Activated CD8-positive, alpha-beta memory T cell treated with anti-CD3 and anti-CD28 coated beads for 1 hour (primary cell): Measurements from ENCODE around the gene AMACR.
"Not testable (repeated sequence)": the region's sequence is repeated elsewhere in the genome, so short reads cannot be mapped to it uniquely, and the experiment has no call there.

Experiments used
- DNase-seq, 2 donors: peaks; one replicate each; pipeline ENCODE4 v3.0.0-alpha.2; 2020; ENCODE audit warnings: low read depth in 1 of 2; ENCODE audit errors: extremely low read depth in 1 of 2

AMACR gene

GRCh38 chr5:34038390-34038789 lies 30.5 kb upstream of the AMACR start:
- no peak for DNase-seq

DNA sequence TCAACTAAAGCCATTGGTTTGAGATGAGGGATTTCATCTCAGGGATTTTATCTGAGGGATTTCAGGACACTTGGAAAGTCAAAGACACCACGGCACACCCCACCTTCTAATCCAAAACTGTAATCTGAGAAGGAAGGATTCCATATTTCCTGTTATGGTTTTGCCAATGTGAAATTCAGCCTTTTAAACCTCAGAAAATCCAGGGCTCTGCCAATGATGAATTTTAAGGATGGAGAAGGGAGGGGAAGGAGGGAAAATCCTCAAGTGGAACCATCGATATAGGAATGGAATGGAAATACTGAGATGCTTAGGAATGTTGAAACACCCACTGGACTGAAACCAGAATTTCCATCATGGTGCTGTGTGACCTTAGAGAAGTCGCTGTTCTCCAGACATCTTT lies 29.9 kb upstream of the AMACR start:
- DNase-seq: no peak

- DNase-seq: no peak
These were observed 27.9 kb upstream of the AMACR start for GRCh38 chr5:34035756-34036155.

- DNase-seq: no peak
These were observed 26.9 kb upstream of the AMACR start for GRCh38 chr5:34034534-34035327.

GRCh38 chr5:34031966-34032365 lies 24.1 kb upstream of the AMACR start:
- DNase-seq: no peak

- no peak for DNase-seq
These were observed 23.3 kb upstream of the AMACR start for GRCh38 chr5:34031117-34031516.

- DNase-seq: not testable (repeated sequence)
These were observed 22.7 kb upstream of the AMACR start for GRCh38 chr5:34030585-34030984.

- no peak for DNase-seq
These were observed 22.2 kb upstream of the AMACR start for GRCh38 chr5:34030048-34030447.

GRCh38 chr5:34028349-34028748 lies 20.5 kb upstream of the AMACR start:
- DNase-seq: no peak

DNA sequence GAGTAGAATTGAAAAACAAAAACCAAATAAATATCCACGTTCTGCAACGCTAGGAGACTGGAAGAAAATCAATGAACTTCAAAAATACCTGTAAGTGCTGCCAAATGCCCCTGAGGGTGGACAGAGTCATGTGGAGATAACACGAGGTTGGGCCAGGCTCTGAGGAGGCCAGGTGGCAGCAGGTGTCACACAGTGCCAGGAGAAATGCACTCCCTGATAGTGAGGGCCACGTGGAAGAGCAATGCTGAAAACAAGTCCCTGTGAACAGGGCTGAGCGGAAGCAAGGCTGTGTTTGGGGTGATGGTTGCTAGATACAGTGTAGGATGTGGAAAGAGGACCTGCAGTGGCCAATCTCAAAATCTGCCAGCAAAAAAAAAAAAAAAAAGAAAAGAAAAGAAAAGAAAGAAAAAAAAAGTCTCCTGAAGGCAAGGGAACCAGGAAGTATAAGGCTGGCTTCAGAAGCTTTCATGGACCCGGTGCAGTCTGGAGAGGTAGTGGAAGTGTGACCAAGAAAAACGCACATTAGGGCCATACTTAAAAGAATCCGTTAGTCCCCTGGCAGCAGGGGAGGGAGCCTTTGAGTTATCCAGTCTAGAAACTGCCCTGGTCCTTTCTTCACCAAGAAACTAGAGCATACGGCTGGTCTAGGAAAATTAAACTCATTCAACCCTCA lies 18.4 kb upstream of the AMACR start:
- no peak for DNase-seq

- no peak for DNase-seq
These were observed 14.4 kb upstream of the AMACR start for GRCh38 chr5:34022121-34022705.

DNA sequence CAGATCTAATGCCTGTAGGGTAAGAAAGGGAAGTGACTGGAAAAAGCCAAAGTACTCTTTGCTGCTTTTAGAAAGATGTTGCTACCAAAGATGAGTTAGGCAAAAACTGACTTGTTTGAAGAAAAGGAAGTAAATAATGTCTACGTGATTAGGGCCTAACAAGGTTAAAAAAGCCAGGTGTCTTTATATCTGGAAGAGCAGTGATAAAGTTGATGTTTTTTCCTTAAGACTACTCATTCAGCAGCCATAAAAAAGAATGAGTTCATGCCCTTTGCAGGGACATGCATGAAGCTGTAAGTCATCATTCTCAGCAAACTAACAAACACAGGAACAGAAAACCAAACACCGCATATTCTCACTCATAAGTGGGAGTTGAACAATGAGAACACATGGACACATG lies 13.5 kb upstream of the AMACR start:
- no peak for DNase-seq

- DNase-seq: no peak
These were observed 12.9 kb upstream of the AMACR start for GRCh38 chr5:34020726-34021125.

- no peak for DNase-seq
These were observed 9.4 kb upstream of the AMACR start for GRCh38 chr5:34017254-34017653.

DNA sequence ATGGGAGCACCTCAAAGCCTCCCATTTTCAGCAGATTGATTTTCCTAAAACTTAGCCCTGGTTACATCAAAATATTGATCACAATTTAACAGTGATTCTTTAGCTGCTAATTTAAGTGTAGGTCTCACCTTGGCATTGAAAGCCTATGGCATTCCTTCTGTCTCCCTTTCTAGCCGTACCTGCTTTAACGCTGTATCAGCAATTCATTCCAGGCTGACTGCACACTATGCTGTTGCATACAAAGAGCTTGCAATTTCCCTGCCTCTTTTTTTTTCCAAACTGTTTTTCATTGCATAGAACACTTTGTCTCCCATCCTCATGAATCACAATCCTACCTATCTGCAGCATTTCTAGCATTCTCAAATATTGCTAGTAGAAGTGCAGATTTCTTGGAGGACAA lies 8.9 kb upstream of the AMACR start:
- DNase-seq: no peak

DNA sequence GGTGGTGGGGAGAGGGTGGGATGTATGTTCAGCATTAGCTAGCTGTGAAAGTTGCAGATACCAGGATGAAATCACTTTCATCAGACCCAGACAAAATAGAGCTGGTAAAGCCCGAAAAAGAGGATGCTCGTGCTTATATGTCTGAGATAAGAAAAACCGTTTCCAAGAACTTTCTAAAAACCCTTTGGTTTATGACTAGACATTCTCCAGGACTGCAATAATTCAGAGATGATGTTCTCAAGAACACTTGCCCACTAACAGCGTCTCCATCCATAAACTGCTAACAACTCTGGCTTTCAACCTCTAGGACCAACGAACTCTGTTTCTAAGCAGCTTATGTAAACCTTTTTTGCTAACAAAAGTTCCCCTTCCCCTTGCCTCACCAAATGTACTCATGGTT lies 8.4 kb upstream of the AMACR start:
- DNase-seq: no peak

- no peak for DNase-seq
These were observed 7.4 kb upstream of the AMACR start for GRCh38 chr5:34015120-34015822.

- no peak for DNase-seq
These were observed 6.8 kb upstream of the AMACR start for GRCh38 chr5:34014626-34015025.

DNA sequence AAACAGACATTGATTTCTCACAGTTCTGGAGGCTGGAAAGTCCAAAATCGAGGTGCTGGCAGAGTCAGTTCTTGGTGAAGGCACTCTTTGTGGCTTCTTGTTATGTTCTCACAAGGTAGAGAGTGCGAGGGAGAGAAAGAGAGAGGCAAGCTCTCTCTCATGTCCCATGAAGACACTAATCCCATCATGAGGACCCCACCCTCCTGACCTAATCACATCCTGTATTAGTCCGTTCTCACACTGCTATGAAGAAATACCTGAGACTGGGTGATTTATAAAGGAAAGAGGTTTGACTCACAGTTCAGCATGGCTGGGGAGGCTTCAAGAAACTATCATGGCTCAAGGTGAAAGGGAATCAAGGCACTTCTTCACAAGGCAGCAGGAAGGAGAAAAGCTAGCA lies 5.7 kb upstream of the AMACR start:
- DNase-seq: no peak

DNA sequence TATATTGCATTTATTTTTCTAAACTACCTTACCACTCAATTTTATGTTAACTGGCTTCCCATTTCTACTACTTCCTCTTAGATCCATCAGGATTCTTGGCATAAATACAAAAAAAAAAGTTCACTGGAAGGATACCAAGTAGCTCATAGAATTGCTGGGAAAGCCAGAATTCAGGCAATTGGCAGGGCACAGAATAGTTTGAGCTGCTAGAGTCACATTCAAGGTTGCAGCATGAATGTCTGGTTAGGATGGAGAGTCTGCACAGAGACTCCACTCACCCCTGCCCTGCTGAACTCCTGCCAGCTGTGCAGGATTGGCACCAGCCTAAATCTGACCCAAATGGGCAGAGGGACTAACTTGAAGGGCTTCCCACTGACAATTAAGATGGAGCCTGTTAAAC lies 4.9 kb upstream of the AMACR start:
- no peak for DNase-seq

DNA sequence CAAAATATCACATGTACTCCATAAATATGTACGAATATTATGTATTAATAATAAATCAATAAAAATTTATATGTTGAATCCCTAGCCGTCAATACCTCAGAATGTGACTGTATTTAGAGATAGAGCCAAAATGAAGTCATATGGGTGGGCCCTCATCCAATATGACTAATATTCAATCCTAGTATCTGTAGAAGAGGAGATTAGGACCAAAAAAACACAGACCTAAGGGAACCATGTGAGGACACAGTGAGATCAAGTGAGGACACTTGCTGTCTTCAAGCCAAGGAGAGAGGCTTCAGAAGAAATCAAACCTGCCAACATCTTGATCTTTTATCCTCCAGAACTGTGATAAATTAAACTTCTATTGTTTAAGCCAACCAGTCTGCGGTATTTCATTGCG lies 3.7 kb upstream of the AMACR start:
- DNase-seq: no peak

DNA sequence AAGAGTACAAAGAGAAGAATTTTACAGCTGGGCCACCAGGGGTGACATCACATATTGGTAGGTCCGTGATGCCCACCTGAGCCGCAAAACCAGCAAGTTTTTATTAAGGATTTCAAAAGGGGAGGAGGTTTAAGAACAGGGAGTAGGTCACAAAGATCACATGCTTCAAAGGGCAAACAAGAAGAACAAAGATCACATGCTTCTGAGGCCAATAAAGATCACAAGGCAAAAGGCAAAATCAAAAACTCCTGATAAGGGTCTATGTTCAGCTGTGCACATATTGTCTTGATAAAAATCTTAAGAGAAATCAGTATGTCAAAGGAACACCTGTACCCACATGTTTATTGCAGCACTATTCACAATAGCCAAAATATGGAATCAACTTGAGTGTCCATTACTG lies 2.3 kb upstream of the AMACR start:
- DNase-seq: not testable (repeated sequence)
